Measurements from ENCODE around the gene ALDOC.

ALDOC gene

DNA sequence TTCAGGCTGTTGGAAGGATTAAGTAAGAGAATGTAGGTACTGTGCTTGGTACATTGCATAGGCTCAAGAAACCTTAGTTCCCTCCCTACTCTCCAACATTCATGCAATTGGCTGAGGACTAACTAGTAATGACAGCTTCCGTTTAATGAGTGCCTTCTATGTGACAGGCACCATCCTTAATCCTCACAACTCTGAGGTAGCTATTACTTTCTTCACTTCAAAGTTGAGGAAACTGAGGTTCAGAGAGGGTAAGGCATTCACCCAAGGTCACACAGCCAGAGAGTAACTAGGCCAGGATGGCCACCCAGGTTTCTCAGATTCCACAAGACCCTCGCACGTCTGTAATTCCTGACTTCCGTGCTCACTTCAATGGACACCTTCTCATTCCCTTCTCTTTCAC lies 46.4 kb downstream of the ALDOC start:
- DNase-seq = no peak

GRCh38 chr17:28529013-28529400 lies 47.7 kb downstream of the ALDOC start:
- no peak for DNase-seq

- DNase-seq = no peak
Measured at GRCh38 chr17:28528327-28529012, 48.2 kb downstream of the ALDOC start.

GRCh38 chr17:28527859-28528258 lies 48.8 kb downstream of the ALDOC start:
- DNase-seq = no peak

- no peak for DNase-seq
Measured at GRCh38 chr17:28527181-28527681, 49.5 kb downstream of the ALDOC start.

DNA sequence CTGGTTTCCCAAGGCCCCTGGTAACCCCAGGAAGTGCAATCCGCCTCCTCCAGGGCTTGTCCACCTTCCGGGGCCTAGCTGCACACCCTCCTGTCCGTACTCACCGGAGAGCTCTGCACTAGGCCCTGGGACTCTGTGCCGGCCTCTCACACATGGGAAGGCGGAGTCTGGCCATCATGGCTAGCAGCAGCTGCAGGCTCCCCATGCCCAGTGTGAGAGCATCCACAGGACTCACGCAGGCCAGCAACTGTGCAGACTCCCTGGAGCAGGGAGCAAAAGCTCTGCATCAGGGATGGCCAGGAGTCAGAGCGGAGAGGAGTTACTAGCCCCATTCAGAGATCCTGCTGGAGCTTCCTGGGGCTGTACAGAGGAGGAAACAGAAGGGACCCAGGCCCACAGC lies 50.3 kb downstream of the ALDOC start:
- no peak for DNase-seq

DNA sequence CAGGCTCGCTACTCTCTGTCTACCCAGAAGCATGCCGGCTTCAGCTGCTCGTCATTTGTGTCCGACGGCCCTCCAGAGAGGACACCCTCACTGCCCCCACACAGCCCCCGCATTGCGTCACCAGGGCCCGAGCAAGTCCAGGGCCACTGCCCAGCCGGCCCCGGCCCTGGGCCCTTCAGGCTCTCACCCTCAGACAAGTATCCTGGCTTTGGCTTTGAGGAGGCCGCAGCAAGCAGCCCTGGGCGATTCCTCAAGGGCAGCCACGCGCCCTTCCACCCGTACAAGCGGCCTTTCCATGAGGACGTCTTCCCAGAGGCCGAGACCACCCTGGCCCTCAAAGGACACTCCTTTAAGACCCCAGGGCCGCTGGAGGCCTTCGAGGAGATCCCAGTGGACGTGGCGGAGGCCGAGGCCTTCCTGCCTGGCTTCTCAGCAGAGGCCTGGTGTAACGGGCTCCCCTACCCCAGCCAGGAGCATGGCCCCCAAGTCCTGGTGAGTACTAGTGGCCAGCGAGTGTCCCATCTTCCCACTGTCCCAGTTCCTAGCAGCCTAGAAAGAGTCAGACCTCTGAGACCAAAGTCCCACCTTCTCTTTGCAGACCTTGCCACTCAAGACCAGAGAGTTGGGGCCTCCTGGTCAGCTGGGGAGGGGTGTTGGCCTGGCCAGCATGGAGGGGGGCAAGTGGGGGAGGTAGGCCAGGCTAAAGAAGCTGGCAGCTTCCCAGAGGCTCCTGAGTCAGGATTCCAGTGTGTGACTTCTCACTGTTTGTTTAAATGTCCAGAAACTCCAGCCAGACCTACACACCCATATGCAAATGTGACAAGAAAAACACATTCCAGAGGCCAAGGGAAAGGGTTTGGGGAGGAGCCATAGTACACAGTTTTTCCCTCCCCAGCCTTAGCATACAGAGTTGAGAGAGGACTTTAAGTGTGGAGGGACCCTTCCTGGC lies 51.9 kb downstream of the ALDOC start:
- DNase-seq = no peak

DNA sequence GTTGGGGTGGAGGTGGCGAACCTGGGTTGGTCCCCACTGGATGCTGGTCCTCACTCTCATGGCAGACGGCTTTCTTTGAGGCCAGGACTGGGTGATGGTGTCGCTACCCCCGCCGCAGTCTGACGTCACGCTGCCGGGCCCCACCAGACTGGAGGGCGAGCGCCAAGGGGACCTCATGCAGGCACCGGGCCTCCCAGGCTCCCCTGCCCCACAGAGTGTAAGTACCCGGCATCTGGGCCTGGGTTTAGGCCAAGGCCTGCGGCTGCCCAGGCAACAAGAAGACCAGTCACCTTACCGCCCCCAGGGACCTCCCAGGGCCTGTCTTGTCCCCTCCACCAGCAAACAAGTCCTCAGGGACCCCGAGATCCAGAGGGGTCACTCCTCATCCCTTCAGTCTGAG lies 52.8 kb downstream of the ALDOC start:
- no peak for DNase-seq

- DNase-seq = no peak
Measured at GRCh38 chr17:28523186-28523585, 53.5 kb downstream of the ALDOC start.

Measured in NCI-H2171 (cell line).